HEK293 (cell line): Measurements from ENCODE around the gene SPX.

Experiments used
- CTCF ChIA-PET: fragments of 350-600 bp; formaldehyde crosslinking; extraction: SDS; loops from one replicate; lab custom pipeline; 2021; ENCODE audit warnings: antibody characterized with exemption; lab: Yijun Ruan, JAX
- POLR2A ChIA-PET: fragments of 300-600 bp; formaldehyde crosslinking; extraction: SDS; loops from one replicate; lab custom pipeline; 2020; ENCODE audit warnings: antibody characterized with exemption, inconsistent platforms; lab: Yijun Ruan, JAX
- H3K27ac ChIP-seq: fragments of 200-500 bp; sonication (Bioruptor generic); 2 replicates; pipeline ENCODE4 v1.5.1; 2014; ENCODE audit warnings: low read depth, low read length, control low read depth, inconsistent platforms; ENCODE audit errors: extremely low read depth
- H3K36me3 ChIP-seq, 2 experiments: fragments of 200-500 bp in 1 of 2; sonication (Bioruptor generic) in 1 of 2; 1 replicate in 1 of 2; 2 replicates in 1 of 2; pipeline ENCODE4 v1.5.1; 2014 to 2017; ENCODE audit warnings: inconsistent platforms in 2 of 2, low read length in 2 of 2; ENCODE audit not compliant: control insufficient read depth in 2 of 2, insufficient read depth in 1 of 2
- H3K4me1 ChIP-seq: fragments of 200-500 bp; sonication (Bioruptor generic); 2 replicates; pipeline ENCODE4 v1.5.1; 2014; ENCODE audit warnings: mild to moderate bottlenecking, low read length, inconsistent platforms; ENCODE audit not compliant: control insufficient read depth, insufficient read depth
- H3K4me3 ChIP-seq: 2 replicates; pipeline ENCODE4 v1.5.1; 2011; ENCODE audit warnings: low read depth, mild to moderate bottlenecking, control low read depth, low read length, moderate library complexity
- H3K9me3 ChIP-seq: fragments of 200-500 bp; sonication (Bioruptor generic); 2 replicates; pipeline ENCODE4 v1.5.1; 2014; ENCODE audit warnings: low read depth, low read length, inconsistent platforms; ENCODE audit not compliant: control insufficient read depth, insufficient read depth
- EGR2 ChIP-seq: fragments of 450-650 bp; formaldehyde crosslinking; IDR thresholded peaks from 2 replicates; pipeline ENCODE4 v1.5.1; 2016; ENCODE audit warnings: low read depth, missing biosample characterization, missing genetic modification characterization
- GLIS1 ChIP-seq: fragments of 450-650 bp; formaldehyde crosslinking; IDR thresholded peaks from 2 replicates; pipeline ENCODE4 v1.5.1; 2016; ENCODE audit warnings: missing biosample characterization, missing genetic modification characterization
- OSR2 ChIP-seq: fragments of 450-650 bp; formaldehyde crosslinking; IDR thresholded peaks from 2 replicates; pipeline ENCODE4 v1.5.1; 2016; ENCODE audit warnings: missing biosample characterization, missing genetic modification characterization
- SCRT2 ChIP-seq: fragments of 450-650 bp; formaldehyde crosslinking; IDR thresholded peaks from 2 replicates; pipeline ENCODE4 v1.5.1; 2016; ENCODE audit warnings: missing biosample characterization, missing genetic modification characterization
- SP2 ChIP-seq: fragments of 450-650 bp; formaldehyde crosslinking; IDR thresholded peaks from 2 replicates; pipeline ENCODE4 v1.5.1; 2016; ENCODE audit warnings: missing biosample characterization, missing genetic modification characterization
- TRIM28 ChIP-seq: IDR thresholded peaks from 2 replicates; pipeline ENCODE4 v1.6.1; 2011; ENCODE audit warnings: low read length, control low read depth, borderline replicate concordance
- ZBTB20 ChIP-seq: fragments of 450-650 bp; formaldehyde crosslinking; IDR thresholded peaks from 2 replicates; pipeline ENCODE4 v1.5.1; 2016; ENCODE audit warnings: missing biosample characterization, missing genetic modification characterization
- ZBTB8A ChIP-seq: fragments of 450-650 bp; formaldehyde crosslinking; IDR thresholded peaks from 2 replicates; pipeline ENCODE4 v1.5.1; 2016; ENCODE audit warnings: missing biosample characterization, missing genetic modification characterization
- ZFP37 ChIP-seq: fragments of 450-650 bp; formaldehyde crosslinking; IDR thresholded peaks from 2 replicates; pipeline ENCODE4 v1.5.1; 2016; ENCODE audit warnings: missing biosample characterization, missing genetic modification characterization
- ZFP69B ChIP-seq: fragments of 450-650 bp; formaldehyde crosslinking; IDR thresholded peaks from 2 replicates; pipeline ENCODE4 v1.5.1; 2016; ENCODE audit warnings: missing biosample characterization, missing genetic modification characterization
- ZNF146 ChIP-seq: fragments of 450-650 bp; formaldehyde crosslinking; IDR thresholded peaks from 2 replicates; pipeline ENCODE4 v1.5.1; 2016; ENCODE audit warnings: missing biosample characterization, missing genetic modification characterization
- ZNF175 ChIP-seq: fragments of 450-650 bp; formaldehyde crosslinking; IDR thresholded peaks from 2 replicates; pipeline ENCODE4 v1.5.1; 2016; ENCODE audit warnings: missing biosample characterization, missing genetic modification characterization
- ZNF223 ChIP-seq: fragments of 450-650 bp; formaldehyde crosslinking; IDR thresholded peaks from 2 replicates; pipeline ENCODE4 v1.5.1; 2016; ENCODE audit warnings: missing biosample characterization, missing genetic modification characterization
- ZNF239 ChIP-seq: fragments of 450-650 bp; formaldehyde crosslinking; IDR thresholded peaks from 2 replicates; pipeline ENCODE4 v1.5.1; 2016; ENCODE audit warnings: missing biosample characterization, missing genetic modification characterization
- ZNF248 ChIP-seq: fragments of 450-650 bp; formaldehyde crosslinking; IDR thresholded peaks from 2 replicates; pipeline ENCODE4 v1.5.1; 2017; ENCODE audit warnings: missing biosample characterization, missing genetic modification characterization
- ZNF335 ChIP-seq: fragments of 450-650 bp; formaldehyde crosslinking; conservative IDR thresholded peaks from 2 replicates; pipeline ENCODE4 v1.5.1; 2016; ENCODE audit warnings: missing biosample characterization, missing genetic modification characterization
- ZNF341 ChIP-seq: fragments of 450-650 bp; formaldehyde crosslinking; IDR thresholded peaks from 2 replicates; pipeline ENCODE4; 2016; ENCODE audit warnings: low read depth, missing biosample characterization, missing genetic modification characterization
- ZNF37A ChIP-seq: fragments of 450-650 bp; IDR thresholded peaks from 2 replicates; pipeline ENCODE4 v1.5.1; 2018; ENCODE audit warnings: missing biosample characterization, missing genetic modification characterization
- ZNF398 ChIP-seq: fragments of 450-650 bp; formaldehyde crosslinking; IDR thresholded peaks from 2 replicates; pipeline ENCODE4 v1.5.1; 2017; ENCODE audit warnings: missing biosample characterization, missing genetic modification characterization
- ZNF473 ChIP-seq: fragments of 450-650 bp; formaldehyde crosslinking; IDR thresholded peaks from 2 replicates; pipeline ENCODE4 v1.5.1; 2017; ENCODE audit warnings: missing biosample characterization, missing genetic modification characterization
- ZNF548 ChIP-seq: fragments of 450-650 bp; formaldehyde crosslinking; IDR thresholded peaks from 2 replicates; pipeline ENCODE4 v1.5.1; 2016; ENCODE audit warnings: missing biosample characterization, missing genetic modification characterization
- ZNF555 ChIP-seq: fragments of 450-650 bp; formaldehyde crosslinking; conservative IDR thresholded peaks from 2 replicates; pipeline ENCODE4 v1.5.1; 2017; ENCODE audit warnings: missing biosample characterization, mild to moderate bottlenecking, missing genetic modification characterization, inconsistent platforms
- ZNF596 ChIP-seq: fragments of 450-650 bp; IDR thresholded peaks from 2 replicates; pipeline ENCODE4 v1.5.0; 2018; ENCODE audit warnings: missing biosample characterization, mild to moderate bottlenecking, missing genetic modification characterization, moderate library complexity
- ZNF664 ChIP-seq: fragments of 450-650 bp; formaldehyde crosslinking; IDR thresholded peaks from 2 replicates; pipeline ENCODE4 v1.5.1; 2016; ENCODE audit warnings: missing biosample characterization, missing genetic modification characterization
- ZNF747 ChIP-seq: fragments of 450-650 bp; formaldehyde crosslinking; IDR thresholded peaks from 2 replicates; pipeline ENCODE4 v1.5.1; 2016; ENCODE audit warnings: missing biosample characterization, missing genetic modification characterization
- TF ChIP-seq, protein P1 (sequence below): fragments of 450-650 bp; formaldehyde crosslinking; IDR thresholded peaks from 2 replicates; pipeline ENCODE4 v1.5.1; 2016; ENCODE audit warnings: missing biosample characterization, missing genetic modification characterization
- TF ChIP-seq, protein P2 (sequence below): fragments of 450-650 bp; formaldehyde crosslinking; IDR thresholded peaks from 2 replicates; pipeline ENCODE4 v1.5.1; 2017; ENCODE audit warnings: missing biosample characterization, missing genetic modification characterization
- TF ChIP-seq, protein P3 (sequence below): fragments of 450-650 bp; formaldehyde crosslinking; IDR thresholded peaks from 2 replicates; pipeline ENCODE4 v1.5.1; 2017; ENCODE audit warnings: missing biosample characterization, missing genetic modification characterization

Gene SPX

GRCh38 chr12:21573733-21574358 is 47.8 kb downstream of the SPX start:
- POLR2A ChIA-PET: no interaction called here
- TF ChIP-seq GLIS1 (tag by site-specific recombination): no peak
- TF ChIP-seq ZNF146 (tag by site-specific recombination): no peak
- TF ChIP-seq SCRT2: no peak
- no peak for TF ChIP-seq ZNF664 (tag by site-specific recombination)
- no peak for TF ChIP-seq ZBTB8A (tag by site-specific recombination)
- TF ChIP-seq, protein P1, sequence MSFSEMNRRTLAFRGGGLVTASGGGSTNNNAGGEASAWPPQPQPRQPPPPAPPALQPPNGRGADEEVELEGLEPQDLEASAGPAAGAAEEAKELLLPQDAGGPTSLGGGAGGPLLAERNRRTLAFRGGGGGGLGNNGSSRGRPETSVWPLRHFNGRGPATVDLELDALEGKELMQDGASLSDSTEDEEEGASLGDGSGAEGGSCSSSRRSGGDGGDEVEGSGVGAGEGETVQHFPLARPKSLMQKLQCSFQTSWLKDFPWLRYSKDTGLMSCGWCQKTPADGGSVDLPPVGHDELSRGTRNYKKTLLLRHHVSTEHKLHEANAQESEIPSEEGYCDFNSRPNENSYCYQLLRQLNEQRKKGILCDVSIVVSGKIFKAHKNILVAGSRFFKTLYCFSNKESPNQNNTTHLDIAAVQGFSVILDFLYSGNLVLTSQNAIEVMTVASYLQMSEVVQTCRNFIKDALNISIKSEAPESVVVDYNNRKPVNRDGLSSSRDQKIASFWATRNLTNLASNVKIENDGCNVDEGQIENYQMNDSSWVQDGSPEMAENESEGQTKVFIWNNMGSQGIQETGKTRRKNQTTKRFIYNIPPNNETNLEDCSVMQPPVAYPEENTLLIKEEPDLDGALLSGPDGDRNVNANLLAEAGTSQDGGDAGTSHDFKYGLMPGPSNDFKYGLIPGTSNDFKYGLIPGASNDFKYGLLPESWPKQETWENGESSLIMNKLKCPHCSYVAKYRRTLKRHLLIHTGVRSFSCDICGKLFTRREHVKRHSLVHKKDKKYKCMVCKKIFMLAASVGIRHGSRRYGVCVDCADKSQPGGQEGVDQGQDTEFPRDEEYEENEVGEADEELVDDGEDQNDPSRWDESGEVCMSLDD: no peak
- TF ChIP-seq ZNF175: no peak
- no peak for TF ChIP-seq ZNF341
- no peak for TF ChIP-seq ZNF37A (tag by site-specific recombination)
- no peak for TF ChIP-seq ZNF398 (tag by site-specific recombination)
- TF ChIP-seq ZNF248 (tag by site-specific recombination): no peak
- TF ChIP-seq ZNF596: no peak
- CTCF ChIA-PET: interaction anchor here (0.6 to 1.1 kb wide), 2 partner anchors 9 to 19 kb away, joined by 3 read pairs; no protein-coding TSS in a partner anchor

GRCh38 chr12:21576431-21576830 is 50.3 kb downstream of the SPX start:
- POLR2A ChIA-PET: no interaction called here

More at GRCh38 chr12:21573733-21574358, 47.8 kb downstream of the SPX start:
- H3K4me3 ChIP-seq: no peak overlapping the region
- no peak overlapping the region for H3K27ac ChIP-seq
- no peaks in the 10 kb centered on the region for H3K36me3 ChIP-seq
- no peaks in the 10 kb centered on the region for H3K4me1 ChIP-seq
- no peaks in the 10 kb centered on the region for H3K9me3 ChIP-seq

GRCh38 chr12:21577516-21577915 is 51.4 kb downstream of the SPX start:
- Histone ChIP-seq H3K4me1 (no peaks in the 10 kb centered on the region), H3K36me3 (no peaks in the 10 kb centered on the region), H3K27ac (no peak overlapping the region), H3K9me3 (no peaks in the 10 kb centered on the region), H3K4me3 (no peak overlapping the region)
- ChIA-PET CTCF (no interaction called here), POLR2A (no interaction called here)
- TF ChIP-seq ZNF473 (tag by site-specific recombination) (no peak), OSR2 (tag by site-specific recombination) (no peak), ZNF555 (tag by site-specific recombination) (no peak), ZNF223 (tag by site-specific recombination) (no peak), ZNF548 (tag by site-specific recombination) (no peak), ZBTB20 (tag by site-specific recombination) (no peak), ZFP37 (tag by site-specific recombination) (no peak), ZFP69B (no peak), ZNF664 (tag by site-specific recombination) (no peak), ZNF335 (tag by site-specific recombination) (no peak), SP2 (tag by site-specific recombination) (no peak), ZNF747 (tag by site-specific recombination) (no peak)
- TF ChIP-seq, protein P2, sequence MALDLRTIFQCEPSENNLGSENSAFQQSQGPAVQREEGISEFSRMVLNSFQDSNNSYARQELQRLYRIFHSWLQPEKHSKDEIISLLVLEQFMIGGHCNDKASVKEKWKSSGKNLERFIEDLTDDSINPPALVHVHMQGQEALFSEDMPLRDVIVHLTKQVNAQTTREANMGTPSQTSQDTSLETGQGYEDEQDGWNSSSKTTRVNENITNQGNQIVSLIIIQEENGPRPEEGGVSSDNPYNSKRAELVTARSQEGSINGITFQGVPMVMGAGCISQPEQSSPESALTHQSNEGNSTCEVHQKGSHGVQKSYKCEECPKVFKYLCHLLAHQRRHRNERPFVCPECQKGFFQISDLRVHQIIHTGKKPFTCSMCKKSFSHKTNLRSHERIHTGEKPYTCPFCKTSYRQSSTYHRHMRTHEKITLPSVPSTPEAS (tag by site-specific recombination): no peak
- TF ChIP-seq, protein P3, sequence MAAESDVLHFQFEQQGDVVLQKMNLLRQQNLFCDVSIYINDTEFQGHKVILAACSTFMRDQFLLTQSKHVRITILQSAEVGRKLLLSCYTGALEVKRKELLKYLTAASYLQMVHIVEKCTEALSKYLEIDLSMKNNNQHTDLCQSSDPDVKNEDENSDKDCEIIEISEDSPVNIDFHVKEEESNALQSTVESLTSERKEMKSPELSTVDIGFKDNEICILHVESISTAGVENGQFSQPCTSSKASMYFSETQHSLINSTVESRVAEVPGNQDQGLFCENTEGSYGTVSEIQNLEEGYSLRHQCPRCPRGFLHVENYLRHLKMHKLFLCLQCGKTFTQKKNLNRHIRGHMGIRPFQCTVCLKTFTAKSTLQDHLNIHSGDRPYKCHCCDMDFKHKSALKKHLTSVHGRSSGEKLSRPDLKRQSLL (tag by site-specific recombination): no peak

More at GRCh38 chr12:21576431-21576830, 50.3 kb downstream of the SPX start:
- TF ChIP-seq TRIM28 (no peak), ZNF239 (tag by site-specific recombination) (no peak), EGR2 (no peak), SP2 (tag by site-specific recombination) (no peak)
- no peak overlapping the region for H3K4me3 ChIP-seq
- H3K4me1 ChIP-seq: no peaks in the 10 kb centered on the region
- no peaks in the 10 kb centered on the region for H3K36me3 ChIP-seq
- no peaks in the 10 kb centered on the region for H3K9me3 ChIP-seq
- CTCF ChIA-PET: no interaction called here
- H3K27ac ChIP-seq: no peak overlapping the region
